Measurements from ENCODE around the gene MTX1. TPM values are rescaled to one million over a fixed set of nuclear protein-coding genes. Genes with fewer than 3 reads are reported as not detected.
"Not testable (repeated sequence)": the region's sequence is repeated elsewhere in the genome, so short reads cannot be mapped to it uniquely, and the experiment has no call there.

The MTX1 gene
- total RNA-seq, 1 donor from 2014 or later = 40.9 TPM

GRCh38 chr1:155186067-155186793, 22.3 kb upstream of the MTX1 start:
- intact Hi-C loops (cut with micrococcal nuclease) = no loop called here

DNA sequence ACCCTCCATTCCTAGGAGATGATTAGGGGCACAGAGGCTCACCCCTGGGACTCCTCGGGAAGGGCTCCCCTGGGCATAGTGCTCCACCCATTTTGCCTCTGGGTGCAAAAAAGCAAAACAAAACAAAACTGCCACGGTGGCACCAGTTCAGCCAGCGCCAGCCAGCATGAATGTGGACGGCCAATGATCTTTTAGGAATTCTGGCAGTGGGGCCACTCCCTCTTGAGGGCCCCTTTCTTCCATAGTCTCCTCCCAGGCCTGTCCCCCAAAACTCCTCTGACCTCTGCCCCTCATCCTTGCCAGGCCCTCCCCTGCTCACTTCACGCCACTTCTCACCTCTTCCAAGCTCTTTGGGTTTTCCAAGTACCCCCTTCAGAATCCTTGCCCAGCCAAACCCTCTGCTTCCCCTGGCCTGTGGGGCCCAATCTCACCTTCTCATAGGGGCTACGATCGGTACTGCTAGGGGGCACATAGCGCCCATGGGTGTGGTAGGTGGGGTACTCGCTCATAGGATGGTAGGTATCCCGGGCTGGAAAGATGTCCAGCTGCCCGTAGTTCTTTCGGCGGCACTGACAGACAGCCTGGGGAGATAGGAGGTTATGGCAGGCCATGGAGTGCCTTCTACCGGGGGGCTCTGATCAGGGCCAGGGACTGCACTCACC, 21.6 kb upstream of the MTX1 start:
- intact Hi-C loops (cut with micrococcal nuclease) = no loop called here

GRCh38 chr1:155187456-155187891, 21.0 kb upstream of the MTX1 start:
- intact Hi-C loops (cut with micrococcal nuclease) = no loop called here

DNA sequence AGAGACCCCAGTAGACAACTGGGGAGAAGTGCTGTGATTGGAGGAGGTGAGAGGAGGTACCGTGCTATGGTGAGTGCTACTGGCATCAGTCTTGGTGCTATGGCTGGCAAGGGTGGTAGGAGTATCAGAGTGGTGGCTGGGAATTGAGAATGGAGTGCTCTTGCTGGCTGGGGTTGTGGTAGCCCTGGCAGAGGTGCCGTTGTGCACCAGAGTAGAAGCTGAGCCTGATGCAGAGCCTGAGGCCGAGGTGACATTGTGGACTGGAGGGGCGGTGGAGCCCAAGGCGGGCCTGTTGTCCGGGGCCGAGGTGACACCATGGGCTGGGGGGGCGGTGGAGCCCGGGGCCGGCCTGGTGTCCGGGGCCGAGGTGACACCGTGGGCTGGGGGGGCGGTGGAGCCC, 20.2 kb upstream of the MTX1 start:
- intact Hi-C loops (cut with micrococcal nuclease) = no loop called here

DNA sequence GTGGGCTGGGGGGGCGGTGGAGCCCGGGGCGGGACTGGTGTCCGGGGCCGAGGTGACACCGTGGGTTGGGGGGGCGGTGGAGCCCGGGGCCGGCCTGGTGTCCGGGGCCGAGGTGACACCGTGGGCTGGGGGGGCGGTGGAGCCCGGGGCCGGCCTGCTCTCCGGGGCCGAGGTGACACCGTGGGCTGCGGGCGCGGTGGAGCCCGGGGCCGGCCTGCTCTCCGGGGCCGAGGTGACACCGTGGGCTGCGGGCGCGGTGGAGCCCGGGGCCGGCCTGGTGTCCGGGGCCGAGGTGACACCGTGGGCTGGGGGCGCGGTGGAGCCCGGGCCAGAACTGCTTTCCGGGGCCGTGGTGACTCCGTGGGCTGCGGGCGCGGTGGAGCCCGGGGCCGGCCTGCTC, 18.6 kb upstream of the MTX1 start:
- intact Hi-C loops (cut with micrococcal nuclease) = not testable (repeated sequence)

- intact Hi-C loops (cut with micrococcal nuclease) = no loop called here
These were observed 16.6 kb upstream of the MTX1 start for GRCh38 chr1:155191904-155192303.

- intact Hi-C loops (cut with micrococcal nuclease) = no loop called here
These were observed 15.9 kb upstream of the MTX1 start for GRCh38 chr1:155192346-155193274.

DNA sequence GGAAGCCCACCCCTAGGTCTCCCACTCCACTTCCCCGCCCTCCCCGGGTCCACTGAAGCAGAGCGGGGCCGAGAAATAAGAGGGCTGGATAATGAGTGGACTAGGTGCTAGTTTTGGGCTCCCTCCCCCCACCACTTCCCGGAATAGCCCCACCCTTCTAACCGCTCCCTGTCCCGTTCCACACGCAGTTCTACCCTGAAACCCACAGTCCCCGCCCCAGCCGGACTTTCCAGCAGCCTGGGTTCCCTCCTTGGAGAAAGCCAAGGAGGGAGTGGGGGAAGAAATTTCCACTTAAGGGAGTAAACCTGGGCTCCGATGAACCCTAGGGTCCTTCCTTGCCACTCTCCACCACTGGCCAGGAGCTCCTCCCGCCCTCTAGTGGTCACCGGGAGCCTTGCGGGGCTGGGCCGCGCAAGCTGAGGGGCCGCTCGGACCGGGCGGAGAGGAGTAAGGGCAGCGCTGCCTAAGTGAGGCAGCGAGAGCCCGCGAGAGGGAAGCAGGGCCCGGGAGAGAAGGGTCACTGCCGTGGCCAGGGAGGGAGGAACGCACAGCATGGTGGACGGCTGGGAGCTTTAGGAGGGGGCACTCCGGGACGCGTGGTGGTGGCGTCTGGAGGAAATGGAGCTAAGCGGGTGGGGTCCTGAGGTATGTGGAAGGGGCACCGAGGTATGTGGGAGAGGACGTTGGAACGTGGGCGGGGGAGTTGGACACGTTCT, 15.1 kb upstream of the MTX1 start:
- intact Hi-C loops (cut with micrococcal nuclease) = no loop called here

DNA sequence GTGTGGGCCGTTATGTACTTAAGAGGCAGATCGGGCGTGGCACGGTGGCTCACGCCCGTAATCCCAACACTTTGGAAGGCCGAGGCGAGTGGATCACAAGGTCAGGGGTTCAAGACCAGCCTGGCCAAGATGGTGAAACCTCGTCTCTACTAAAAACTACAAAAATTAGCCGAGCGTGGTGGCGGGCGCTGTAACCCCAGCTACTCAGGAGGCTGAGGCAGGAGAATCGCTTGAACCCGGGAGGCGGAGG, 14.6 kb upstream of the MTX1 start:
- intact Hi-C loops (cut with micrococcal nuclease) = loop anchor here (1.0 kb wide), 3 partner anchors 13 to 32 kb away; partner anchors contain the start of gene THBS3

GRCh38 chr1:155195201-155196102, 13.0 kb upstream of the MTX1 start:
- intact Hi-C loops (cut with micrococcal nuclease) = no loop called here

DNA sequence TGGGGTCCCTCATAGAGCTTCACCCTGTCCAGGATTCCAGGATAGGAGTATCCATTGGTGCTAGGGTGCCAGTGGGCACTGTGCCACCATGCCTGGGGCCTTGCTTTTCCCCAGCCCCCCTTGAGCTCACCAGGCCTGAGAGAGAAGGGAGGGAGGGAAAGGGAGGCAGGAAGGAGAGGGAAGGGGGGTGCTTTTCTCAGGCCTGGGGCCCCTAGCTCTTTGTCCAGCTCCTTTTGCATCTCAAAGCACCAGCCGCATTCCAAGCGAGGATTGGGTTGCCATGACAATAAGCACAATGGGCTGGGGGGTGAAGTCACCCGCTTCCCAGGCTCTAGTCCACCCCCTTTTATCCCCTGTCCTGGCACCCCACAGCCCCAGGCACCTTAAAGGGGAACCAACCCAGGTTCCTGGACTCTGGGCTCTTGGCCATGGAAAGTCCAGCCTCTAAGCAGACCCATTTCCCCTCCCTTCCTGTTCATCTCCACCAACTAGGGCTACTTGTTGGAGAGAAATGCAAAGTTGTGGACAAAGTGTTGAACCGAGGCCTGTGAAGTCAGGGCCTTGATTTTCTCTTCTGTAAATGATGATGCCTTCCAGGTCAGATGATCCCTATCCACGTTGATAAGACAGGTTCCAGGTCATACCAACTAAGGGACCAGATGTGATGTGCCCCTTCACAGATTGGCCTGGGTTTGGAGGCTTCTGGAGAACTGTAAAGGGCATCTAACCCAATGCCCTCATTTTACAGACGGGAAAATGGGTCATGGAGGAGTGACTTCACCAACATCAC, 12.2 kb upstream of the MTX1 start:
- intact Hi-C loops (cut with micrococcal nuclease) = no loop called here

DNA sequence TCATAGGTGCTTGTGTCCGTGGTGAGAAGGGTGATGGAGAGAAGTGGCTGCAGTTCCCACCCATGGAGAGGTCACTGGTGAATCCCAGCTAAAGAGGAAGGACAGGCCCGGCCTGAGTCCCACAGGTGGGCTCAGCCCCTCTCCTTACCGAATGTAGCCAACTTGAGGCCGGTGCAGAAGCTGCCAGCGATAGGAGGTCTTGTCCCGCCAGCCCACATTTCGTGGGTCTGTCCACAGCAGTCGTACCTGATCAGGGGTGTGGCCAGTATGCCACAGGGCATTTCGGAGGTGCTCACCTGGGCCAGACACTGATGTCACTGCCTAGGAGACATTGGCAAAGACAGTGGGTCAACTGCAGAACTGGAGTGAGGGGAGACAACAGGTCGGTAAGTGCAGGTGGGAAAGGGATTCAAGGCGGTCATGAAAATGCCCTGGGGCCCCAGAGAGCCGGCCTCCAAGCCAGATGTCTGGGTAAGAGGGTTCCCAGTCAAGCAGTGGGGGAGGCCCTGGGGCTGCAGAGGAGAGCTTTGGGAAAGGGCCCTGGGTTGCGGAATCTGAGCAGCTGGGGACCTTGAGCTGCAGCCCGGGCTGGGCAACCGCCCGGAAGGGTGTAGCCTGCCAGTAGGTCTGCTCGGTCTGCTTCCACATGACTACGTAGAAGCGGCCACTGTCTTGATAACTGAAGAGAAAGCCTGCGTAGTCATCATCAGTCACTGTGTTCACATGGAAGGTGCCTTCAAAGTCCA, 11.4 kb upstream of the MTX1 start:
- intact Hi-C loops (cut with micrococcal nuclease) = no loop called here

- intact Hi-C loops (cut with micrococcal nuclease) = no loop called here
These were observed 10.5 kb upstream of the MTX1 start for GRCh38 chr1:155197901-155198546.

DNA sequence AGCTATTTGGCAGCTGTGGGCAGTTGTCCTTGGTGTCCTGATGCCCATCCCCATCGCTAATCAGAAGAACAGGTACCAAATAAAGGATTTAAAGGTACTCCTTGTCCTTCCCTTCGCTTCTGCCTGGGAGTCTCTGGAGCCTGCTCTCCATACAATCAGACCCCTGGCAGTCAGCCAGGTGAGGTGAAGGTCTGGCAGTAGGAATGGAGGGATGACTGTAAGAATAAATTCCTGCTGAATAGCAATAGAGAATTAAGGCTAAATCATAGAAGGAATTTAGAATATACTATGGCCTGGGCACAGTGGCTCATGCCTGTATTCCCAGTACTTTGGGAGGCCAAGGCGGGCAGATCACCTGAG, 10.0 kb upstream of the MTX1 start:
- intact Hi-C loops (cut with micrococcal nuclease) = no loop called here

GRCh38 chr1:155199792-155200191, 8.7 kb upstream of the MTX1 start:
- intact Hi-C loops (cut with micrococcal nuclease) = no loop called here

- intact Hi-C loops (cut with micrococcal nuclease) = no loop called here
These were observed 7.6 kb upstream of the MTX1 start for GRCh38 chr1:155200920-155201319.

DNA sequence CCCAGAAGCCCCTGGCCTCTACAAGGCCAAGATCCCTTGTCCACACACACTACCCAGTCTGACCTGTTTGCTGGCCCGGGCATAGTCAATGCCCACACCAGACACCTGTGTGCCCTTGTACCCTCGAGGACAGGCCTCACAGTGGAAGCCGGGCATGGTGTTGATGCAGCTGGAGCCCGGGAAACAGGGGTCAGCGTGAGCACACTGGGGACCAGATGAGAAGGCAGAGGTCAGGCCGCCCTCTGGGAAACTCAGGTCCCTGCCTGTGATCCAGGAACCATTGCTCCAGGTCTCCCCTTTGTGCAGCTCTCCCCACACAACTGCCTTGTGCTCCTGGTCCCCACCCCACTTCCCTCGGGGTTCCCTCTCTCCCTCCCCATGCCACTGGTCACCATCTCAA, 6.3 kb upstream of the MTX1 start:
- intact Hi-C loops (cut with micrococcal nuclease) = no loop called here

DNA sequence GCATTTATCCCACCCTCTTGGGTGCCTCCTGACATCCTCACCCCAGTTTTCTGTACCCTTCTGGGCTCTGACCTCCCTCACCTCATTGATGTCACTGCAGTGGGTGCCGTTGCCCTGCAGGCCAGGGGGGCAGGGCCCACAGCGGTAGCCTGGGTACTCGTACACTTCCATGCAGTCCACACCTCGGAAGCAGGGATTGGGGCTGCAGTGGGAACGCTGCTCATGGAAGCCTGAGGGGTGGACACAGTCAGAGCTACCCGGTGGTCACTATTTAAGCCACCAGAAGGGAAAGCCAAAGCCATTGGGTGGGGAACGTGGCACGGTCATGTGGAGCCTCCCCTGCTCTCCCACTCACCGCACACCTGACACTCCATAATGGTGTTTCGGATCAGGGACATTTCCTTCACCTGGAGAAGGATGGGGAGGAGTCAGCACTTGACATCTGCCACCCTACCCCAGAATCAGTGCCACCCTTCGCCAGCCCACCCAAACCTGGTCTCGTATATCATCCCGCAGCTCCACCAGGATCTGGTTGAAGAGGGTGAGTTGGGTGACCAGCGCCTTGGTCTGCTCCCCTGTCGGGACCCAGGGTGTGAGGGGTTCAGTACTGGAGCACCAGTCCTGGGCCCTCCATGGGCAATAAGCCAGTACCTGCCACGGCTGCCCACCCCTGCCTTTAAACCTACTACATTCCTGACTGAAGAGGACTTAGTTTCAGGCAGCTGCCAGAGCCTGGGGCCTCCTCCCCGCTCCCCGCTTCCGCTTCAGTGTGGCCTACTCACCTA, 5.6 kb upstream of the MTX1 start:
- intact Hi-C loops (cut with micrococcal nuclease) = no loop called here
